ENCODE results near the gene OBSL1. TPM values are rescaled to one million over a fixed set of nuclear protein-coding genes. Genes with fewer than 3 reads are reported as not detected.
A peak's percentile ranks its signal among the peaks of the same experiment; 100 is the strongest.

Gene OBSL1
- total and polyA plus RNA-seq, 7 experiments from 2014 or later = 0.19 to 7.1 (median 4.0) TPM; not detected in 4

- no peak for ATAC-seq
These were observed 43.7 kb upstream of the OBSL1 start for GRCh38 chr2:219615036-219615435.

GRCh38 chr2:219614076-219614860 lies 42.9 kb upstream of the OBSL1 start:
- Mint-ChIP-seq H3K4me3 (peak overlapping the region in 2 of 10 donors; percentile 11 to 45), H3K4me1 (peaks cover 9 to 20% (median 17%) of the 10 kb centered on the region in 7 donors), H3K27me3 (no peaks in the 10 kb centered on the region), H3K36me3 (peaks cover 7 to 39% (median 11%) of the 10 kb centered on the region in 5 donors), H3K27ac (peak overlapping the region in 2 of 9 donors; percentile 15 to 46), H3K9me3 (no peaks in the 10 kb centered on the region)
- Histone ChIP-seq H3K27ac (ENCODE audit: low read depth, low read length) (no peak overlapping the region), H3K9me3 (ENCODE audit: control insufficient read depth in 2 of 3, low read length in 3 of 3) (no peaks in the 10 kb centered on the region), H3K36me3 (ENCODE audit: control insufficient read depth in 2 of 3, insufficient read depth in 3 of 3, low read length in 3 of 3) (peaks cover 0 to 53% (median 0%) of the 10 kb centered on the region in 3 experiments), H3K27me3 (ENCODE audit: control insufficient read depth in 2 of 2, insufficient read depth in 2 of 2, low read length in 2 of 2) (no peaks in the 10 kb centered on the region), H3K4me1 (ENCODE audit: control insufficient read depth in 2 of 2, insufficient read depth in 2 of 2, low read length in 2 of 2) (peaks cover 4 to 5% of the 10 kb centered on the region in 2 donors), H3K4me3 (ENCODE audit: low read length) (no peak overlapping the region)
- intact Hi-C loops (cut with micrococcal nuclease) = no loop called here
- DNase-seq (no peak), ATAC-seq (no peak)
- ChIA-PET CTCF (no interaction called here), POLR2A (no interaction called here)

More at GRCh38 chr2:219615036-219615435, 43.7 kb upstream of the OBSL1 start:
- Histone ChIP-seq H3K9me3 (ENCODE audit: control insufficient read depth in 2 of 3, low read length in 3 of 3) (no peaks in the 10 kb centered on the region), H3K36me3 (ENCODE audit: control insufficient read depth in 2 of 3, insufficient read depth in 3 of 3, low read length in 3 of 3) (peaks cover 0 to 46% (median 0%) of the 10 kb centered on the region in 3 experiments), H3K4me3 (ENCODE audit: low read length) (no peak overlapping the region), H3K4me1 (ENCODE audit: control insufficient read depth in 2 of 2, insufficient read depth in 2 of 2, low read length in 2 of 2) (peaks cover 4 to 5% of the 10 kb centered on the region in 2 donors), H3K27ac (ENCODE audit: low read depth, low read length) (no peak overlapping the region), H3K27me3 (ENCODE audit: control insufficient read depth in 2 of 2, insufficient read depth in 2 of 2, low read length in 2 of 2) (no peaks in the 10 kb centered on the region)
- ChIA-PET POLR2A (no interaction called here), CTCF (no interaction called here)
- Mint-ChIP-seq H3K27ac (peak overlapping the region in 1 of 9 donors; percentile 7), H3K27me3 (no peaks in the 10 kb centered on the region), H3K4me1 (peaks cover 9 to 20% (median 17%) of the 10 kb centered on the region in 7 donors), H3K9me3 (no peaks in the 10 kb centered on the region), H3K36me3 (peaks cover 5 to 34% (median 11%) of the 10 kb centered on the region in 5 donors), H3K4me3 (peak overlapping the region in 1 of 10 donors; percentile 28)
- intact Hi-C loops (cut with micrococcal nuclease) = no loop called here
- no peak for DNase-seq

- Mint-ChIP-seq H3K27ac (peak overlapping the region in 1 of 9 donors; percentile 46), H3K27me3 (no peaks in the 10 kb centered on the region), H3K4me1 (peaks cover 9 to 20% (median 17%) of the 10 kb centered on the region in 7 donors), H3K36me3 (peaks cover 10 to 43% (median 11%) of the 10 kb centered on the region in 5 donors), H3K9me3 (no peaks in the 10 kb centered on the region), H3K4me3 (no peak overlapping the region)
- Histone ChIP-seq H3K27me3 (ENCODE audit: control insufficient read depth in 2 of 2, insufficient read depth in 2 of 2, low read length in 2 of 2) (no peaks in the 10 kb centered on the region), H3K27ac (ENCODE audit: low read depth, low read length) (no peak overlapping the region), H3K4me1 (ENCODE audit: control insufficient read depth in 2 of 2, insufficient read depth in 2 of 2, low read length in 2 of 2) (peaks cover 4 to 5% of the 10 kb centered on the region in 2 donors), H3K4me3 (ENCODE audit: low read length) (no peak overlapping the region), H3K9me3 (ENCODE audit: control insufficient read depth in 2 of 3, low read length in 3 of 3) (no peaks in the 10 kb centered on the region), H3K36me3 (ENCODE audit: control insufficient read depth in 2 of 3, insufficient read depth in 3 of 3, low read length in 3 of 3) (peaks cover 0 to 60% (median 0%) of the 10 kb centered on the region in 3 experiments)
- DNase-seq = no peak
- POLR2A ChIA-PET = no interaction called here
- ATAC-seq = no peak
- intact Hi-C loops (cut with micrococcal nuclease) = no loop called here
- CTCF ChIA-PET = interaction anchor here (0.6 kb wide), 1 partner anchor 12 kb away, joined by 3 read pairs; no protein-coding TSS in a partner anchor
These were observed 42.2 kb upstream of the OBSL1 start for GRCh38 chr2:219613461-219614070.

GRCh38 chr2:219612577-219613286 lies 41.4 kb upstream of the OBSL1 start:
- Mint-ChIP-seq H3K27me3 (no peaks in the 10 kb centered on the region), H3K4me1 (peaks cover 9 to 20% (median 17%) of the 10 kb centered on the region in 7 donors), H3K4me3 (peak overlapping the region in 7 of 10 donors; percentile 18 to 65 (median 52)), H3K36me3 (peaks cover 10 to 43% (median 11%) of the 10 kb centered on the region in 5 donors), H3K27ac (peak overlapping the region in 7 of 9 donors; percentile 25 to 96 (median 57)), H3K9me3 (no peaks in the 10 kb centered on the region)
- Histone ChIP-seq H3K4me1 (ENCODE audit: control insufficient read depth in 2 of 2, insufficient read depth in 2 of 2, low read length in 2 of 2) (peaks cover 4 to 5% of the 10 kb centered on the region in 2 donors), H3K4me3 (ENCODE audit: low read length) (no peak overlapping the region), H3K36me3 (ENCODE audit: control insufficient read depth in 2 of 3, insufficient read depth in 3 of 3, low read length in 3 of 3) (peaks cover 0 to 68% (median 0%) of the 10 kb centered on the region in 3 experiments), H3K9me3 (ENCODE audit: control insufficient read depth in 2 of 3, low read length in 3 of 3) (no peaks in the 10 kb centered on the region), H3K27ac (ENCODE audit: low read depth, low read length) (no peak overlapping the region), H3K27me3 (ENCODE audit: control insufficient read depth in 2 of 2, insufficient read depth in 2 of 2, low read length in 2 of 2) (no peaks in the 10 kb centered on the region)
- intact Hi-C loops (cut with micrococcal nuclease) = no loop called here
- DNase-seq = peak in 5 of 9 donors; percentile 10 to 31 (median 18)
- CTCF ChIA-PET = interaction anchor here (0.6 kb wide), 1 partner anchor 13 kb away, joined by 3 read pairs; no protein-coding TSS in a partner anchor
- POLR2A ChIA-PET = no interaction called here
- peak; percentile 45 for ATAC-seq

GRCh38 chr2:219611866-219612576 lies 40.7 kb upstream of the OBSL1 start:
- Mint-ChIP-seq H3K27ac (peak overlapping the region in 5 of 9 donors; percentile 25 to 96 (median 57)), H3K27me3 (no peaks in the 10 kb centered on the region), H3K4me1 (peaks cover 9 to 20% (median 17%) of the 10 kb centered on the region in 7 donors), H3K4me3 (peak overlapping the region in 6 of 10 donors; percentile 14 to 65 (median 46)), H3K9me3 (no peaks in the 10 kb centered on the region), H3K36me3 (peaks cover 10 to 47% (median 15%) of the 10 kb centered on the region in 5 donors)
- Histone ChIP-seq H3K27ac (ENCODE audit: low read depth, low read length) (no peak overlapping the region), H3K27me3 (ENCODE audit: control insufficient read depth in 2 of 2, insufficient read depth in 2 of 2, low read length in 2 of 2) (no peaks in the 10 kb centered on the region), H3K4me1 (ENCODE audit: control insufficient read depth in 2 of 2, insufficient read depth in 2 of 2, low read length in 2 of 2) (peaks cover 4 to 5% of the 10 kb centered on the region in 2 donors), H3K9me3 (ENCODE audit: control insufficient read depth in 2 of 3, low read length in 3 of 3) (no peaks in the 10 kb centered on the region), H3K36me3 (ENCODE audit: control insufficient read depth in 2 of 3, insufficient read depth in 3 of 3, low read length in 3 of 3) (peaks cover 0 to 74% (median 0%) of the 10 kb centered on the region in 3 experiments), H3K4me3 (ENCODE audit: low read length) (no peak overlapping the region)
- POLR2A ChIA-PET = interaction anchor here (1.4 kb wide), 1 partner anchor 11 kb away, joined by 4 read pairs; no protein-coding TSS in a partner anchor
- ATAC-seq (no peak), DNase-seq (no peak)
- CTCF ChIA-PET = no interaction called here
- intact Hi-C loops (cut with micrococcal nuclease) = no loop called here

GRCh38 chr2:219611306-219611705 lies 40.0 kb upstream of the OBSL1 start:
- H3K27ac Mint-ChIP-seq = peak overlapping the region in 2 of 9 donors; percentile 39 to 60
- peaks cover 10 to 50% (median 20%) of the 10 kb centered on the region in 5 donors for H3K36me3 Mint-ChIP-seq
- peaks cover 9 to 20% (median 17%) of the 10 kb centered on the region in 7 donors for H3K4me1 Mint-ChIP-seq
- H3K4me1 ChIP-seq (ENCODE audit: control insufficient read depth in 2 of 2, insufficient read depth in 2 of 2, low read length in 2 of 2) = peaks cover 4 to 5% of the 10 kb centered on the region in 2 donors
- no peaks in the 10 kb centered on the region for H3K9me3 ChIP-seq (ENCODE audit: control insufficient read depth in 2 of 3, low read length in 3 of 3)
- peak overlapping the region in 3 of 10 donors; percentile 17 to 63 (median 32) for H3K4me3 Mint-ChIP-seq
- ATAC-seq (no peak), DNase-seq (no peak)
- no peaks in the 10 kb centered on the region for H3K27me3 Mint-ChIP-seq
- no peaks in the 10 kb centered on the region for H3K27me3 ChIP-seq (ENCODE audit: control insufficient read depth in 2 of 2, insufficient read depth in 2 of 2, low read length in 2 of 2)
- CTCF ChIA-PET = no interaction called here
- H3K4me3 ChIP-seq (ENCODE audit: low read length) = no peak overlapping the region
- no peak overlapping the region for H3K27ac ChIP-seq (ENCODE audit: low read depth, low read length)
- POLR2A ChIA-PET = interaction anchor here (1.4 kb wide), 1 partner anchor 11 kb away, joined by 4 read pairs; no protein-coding TSS in a partner anchor
- H3K36me3 ChIP-seq (ENCODE audit: control insufficient read depth in 2 of 3, insufficient read depth in 3 of 3, low read length in 3 of 3) = peaks cover 0 to 77% (median 0%) of the 10 kb centered on the region in 3 experiments
- intact Hi-C loops (cut with micrococcal nuclease) = no loop called here
- H3K9me3 Mint-ChIP-seq = no peaks in the 10 kb centered on the region

Measured in naive thymus-derived CD4-positive, alpha-beta T cell (primary cell).